GM18861 (cell line): ENCODE measurements around the gene THAP4.
"Not testable (repeated sequence)": the region's sequence is repeated elsewhere in the genome, so short reads cannot be mapped to it uniquely, and the experiment has no call there.

Experiments used
- ATAC-seq: cut with Tn5 transposase; IDR thresholded peaks from one replicate; pipeline ENCODE4 v1.9.1; 2021; ENCODE audit not compliant: unreplicated experiment

THAP4 gene

DNA sequence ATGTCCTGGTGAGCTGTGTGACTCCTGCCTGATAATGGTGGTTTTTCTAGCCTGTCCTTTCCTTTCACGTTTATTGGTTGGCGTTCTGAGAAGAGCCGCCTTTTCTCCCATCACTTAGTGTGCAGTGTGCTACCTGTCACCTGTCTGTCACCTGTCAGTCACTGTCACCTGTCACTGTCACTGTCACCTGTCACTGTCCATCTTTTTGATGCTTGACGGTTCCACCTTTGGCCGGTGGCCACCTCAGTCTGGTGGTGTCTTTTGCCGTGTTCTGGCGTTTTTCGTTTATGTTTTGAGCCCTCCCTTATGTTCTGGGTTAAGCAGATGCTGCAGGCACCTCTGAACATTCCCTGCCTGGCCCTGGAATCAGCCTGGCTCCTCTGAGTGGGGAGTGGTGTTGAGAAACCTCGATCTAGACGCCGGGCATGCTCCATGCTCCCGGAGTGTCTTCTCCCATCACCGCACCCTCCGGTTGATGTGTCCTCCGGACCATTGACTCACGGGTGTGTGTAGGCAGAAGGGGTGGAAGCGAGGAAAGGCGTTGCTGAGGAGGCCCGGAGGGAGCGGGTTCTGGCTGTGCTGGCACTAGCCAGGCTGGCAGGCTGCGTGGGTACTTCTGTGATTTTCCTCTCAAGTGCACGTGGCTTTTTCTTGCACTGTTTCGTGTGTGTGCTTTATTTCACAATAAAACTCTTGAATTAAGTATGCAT is 28.9 kb upstream of the THAP4 start:
- ATAC-seq: no peak

DNA sequence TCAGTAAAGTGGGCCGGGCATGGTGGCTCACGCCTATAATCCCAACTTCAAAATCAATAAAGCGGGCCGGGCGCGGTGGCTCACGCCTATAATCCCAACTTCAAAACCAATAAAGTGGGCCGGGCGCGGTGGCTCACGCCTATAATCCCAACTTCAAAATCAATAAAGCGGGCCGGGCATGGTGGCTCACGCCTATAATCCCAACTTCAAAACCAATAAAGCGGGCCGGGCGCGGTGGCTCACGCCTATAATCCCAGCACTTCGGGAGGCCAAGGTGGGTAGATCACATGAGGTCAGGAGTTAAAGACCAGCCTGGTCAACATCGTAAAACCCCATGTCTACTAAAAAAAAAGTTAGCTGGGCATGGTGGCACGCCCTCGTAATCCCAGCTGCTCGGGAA is 25.8 kb upstream of the THAP4 start:
- ATAC-seq: not testable (repeated sequence)

- no peak for ATAC-seq
These were observed 23.7 kb upstream of the THAP4 start for GRCh38 chr2:241660593-241661213.

GRCh38 chr2:241659150-241659739 is 22.3 kb upstream of the THAP4 start:
- no peak for ATAC-seq

GRCh38 chr2:241658296-241658695 is 21.3 kb upstream of the THAP4 start:
- no peak for ATAC-seq

DNA sequence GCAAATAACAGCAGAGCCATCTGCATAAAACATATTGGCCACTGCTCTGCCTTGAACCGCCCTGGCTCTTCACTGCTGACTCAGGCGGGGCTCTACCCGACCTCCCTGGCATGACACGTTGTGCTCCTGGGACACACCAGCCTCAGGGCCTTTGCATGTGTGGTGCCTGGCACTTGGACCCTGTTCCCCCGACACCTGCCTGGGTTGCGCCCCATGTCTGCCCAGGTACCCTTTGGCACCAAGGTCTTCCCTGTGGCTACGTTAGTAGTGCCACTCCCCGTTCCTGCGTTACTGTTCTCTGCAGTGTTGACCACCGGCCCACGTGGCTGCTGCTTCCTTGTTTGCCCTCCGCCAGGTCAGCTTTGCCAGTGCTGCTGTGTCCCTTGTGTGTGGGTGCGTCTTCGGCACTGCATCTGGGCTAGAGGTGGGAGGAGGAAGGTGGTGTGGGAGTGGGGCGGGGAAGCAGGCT is 20.9 kb upstream of the THAP4 start:
- ATAC-seq: no peak

GRCh38 chr2:241656190-241656741 is 19.3 kb upstream of the THAP4 start:
- ATAC-seq: no peak

- ATAC-seq: no peak
These were observed 18.7 kb upstream of the THAP4 start for GRCh38 chr2:241655516-241656189.

DNA sequence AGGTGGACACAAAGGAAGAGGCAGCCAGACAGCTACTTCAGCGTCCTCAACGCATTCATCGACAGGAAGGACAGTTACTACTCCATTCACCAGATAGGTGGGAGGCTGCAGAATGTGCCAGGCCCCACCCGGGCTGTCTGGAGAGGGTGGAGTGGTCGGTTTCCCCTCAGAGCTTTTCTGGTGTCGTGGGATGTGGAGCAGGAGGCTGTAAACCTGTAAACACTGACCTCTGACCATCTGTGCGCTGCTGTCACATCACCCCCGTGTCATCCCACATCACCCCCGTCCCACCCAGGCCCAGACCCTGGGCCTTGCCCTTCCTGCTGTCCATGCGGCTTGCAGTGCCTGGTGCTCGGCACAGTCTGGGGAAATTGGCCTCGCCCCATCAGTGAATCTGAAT is 17.6 kb upstream of the THAP4 start:
- no peak for ATAC-seq

DNA sequence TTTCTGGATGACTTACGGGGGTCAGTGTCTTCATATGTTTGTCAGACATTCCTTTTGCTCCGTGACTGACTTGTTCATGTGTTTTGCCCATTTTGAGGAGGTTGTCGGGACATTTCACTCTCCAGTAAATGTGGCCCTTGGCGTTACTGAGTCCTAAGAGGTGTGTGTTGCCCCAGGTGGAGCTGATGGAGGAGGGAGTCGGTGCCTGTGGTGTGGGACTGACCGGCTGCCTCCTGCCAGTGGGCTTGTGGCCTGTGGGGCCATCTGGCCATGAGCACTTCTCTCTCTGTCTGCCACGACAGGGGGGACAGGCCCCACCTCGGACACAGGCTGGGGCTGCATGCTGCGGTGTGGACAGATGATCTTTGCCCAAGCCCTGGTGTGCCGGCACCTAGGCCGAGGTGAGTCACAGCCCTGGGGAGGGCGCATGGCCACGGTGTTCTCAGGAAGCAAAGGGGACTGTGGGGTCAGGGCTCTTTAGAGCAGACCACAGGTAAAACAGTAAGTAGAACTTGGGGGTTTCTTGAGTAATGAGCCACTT is 16.3 kb upstream of the THAP4 start:
- ATAC-seq: no peak

GRCh38 chr2:241652722-241653121 is 15.8 kb upstream of the THAP4 start:
- ATAC-seq: no peak

- no peak for ATAC-seq
These were observed 15.2 kb upstream of the THAP4 start for GRCh38 chr2:241652142-241652541.

GRCh38 chr2:241649927-241650326 is 13.0 kb upstream of the THAP4 start:
- ATAC-seq: no peak

GRCh38 chr2:241649404-241649803 is 12.4 kb upstream of the THAP4 start:
- ATAC-seq: no peak

GRCh38 chr2:241648453-241648852 is 11.5 kb upstream of the THAP4 start:
- no peak for ATAC-seq

DNA sequence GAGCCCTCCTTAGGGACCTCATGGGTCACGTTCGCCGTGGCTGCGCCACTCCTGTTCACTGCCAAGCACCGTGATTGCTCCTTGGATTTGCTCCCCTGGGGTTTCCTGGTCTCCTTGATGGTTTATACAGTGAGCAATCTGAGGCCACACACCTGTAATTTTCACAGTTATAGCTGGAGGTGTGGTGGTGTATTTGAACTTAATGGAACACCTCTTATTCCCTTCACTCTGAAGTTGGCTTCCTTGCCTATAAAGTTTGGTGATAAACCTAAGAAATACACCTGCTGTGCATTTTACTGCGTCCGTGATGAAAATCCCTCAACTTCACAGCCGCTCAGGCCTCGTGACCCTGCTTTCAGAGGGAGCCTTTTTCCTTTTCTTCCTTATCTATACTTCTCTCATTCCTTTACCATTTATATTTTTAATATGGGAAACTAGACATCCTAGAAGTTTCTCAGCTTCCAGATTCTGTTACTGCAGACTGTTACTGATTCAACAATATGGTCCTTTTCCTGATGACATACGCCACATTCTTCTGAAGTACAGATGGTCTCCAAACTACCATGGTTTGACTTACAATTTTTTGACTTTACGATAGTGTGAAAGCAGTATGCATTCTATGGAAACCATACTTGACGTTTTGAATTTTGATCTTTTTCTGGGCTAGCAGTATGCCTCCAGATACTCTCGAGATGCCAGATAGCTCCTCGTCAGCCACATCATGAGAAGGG is 9.1 kb upstream of the THAP4 start:
- no peak for ATAC-seq

DNA sequence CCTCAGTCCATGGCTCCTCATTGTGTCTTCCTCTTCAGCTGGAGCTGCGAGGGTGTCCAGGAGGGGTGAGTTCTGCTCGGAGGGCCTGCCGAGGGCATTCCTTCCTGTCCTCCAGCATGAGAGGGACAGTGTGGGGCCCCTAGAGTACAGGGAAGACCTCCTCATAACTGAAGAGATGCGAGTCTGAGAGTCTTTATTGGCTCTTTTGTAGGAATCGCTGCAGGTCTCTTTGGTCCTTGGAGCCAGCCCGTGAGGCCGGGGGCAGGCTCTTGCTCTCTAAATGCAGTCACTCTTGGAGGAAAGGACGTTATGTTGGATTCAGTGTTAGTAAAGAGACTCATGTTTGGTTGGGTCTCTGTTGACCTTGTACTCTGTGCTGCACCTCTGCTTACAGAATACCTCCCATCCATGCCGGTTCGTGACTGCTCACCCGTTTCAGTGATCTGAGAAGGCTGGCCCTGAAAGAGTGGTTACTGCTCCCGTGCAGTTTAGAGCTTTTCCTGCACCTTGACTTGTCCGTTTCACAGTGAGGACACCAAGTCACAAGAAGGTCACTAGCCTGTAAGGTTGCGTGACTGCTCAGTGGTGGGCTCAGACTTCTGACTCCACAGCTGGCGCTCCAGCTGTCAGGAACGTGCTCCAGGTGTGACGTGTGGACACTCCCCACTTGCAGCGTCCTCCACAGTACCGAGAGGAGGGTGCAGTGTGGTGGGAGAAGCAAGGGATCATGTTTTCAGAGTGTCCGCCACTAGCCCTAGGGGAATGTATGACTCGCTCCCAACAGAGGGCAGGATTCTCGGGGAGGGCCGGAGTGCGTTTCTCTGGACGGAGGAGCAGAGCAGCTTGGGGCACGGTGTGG is 8.3 kb upstream of the THAP4 start:
- no peak for ATAC-seq

GRCh38 chr2:241641631-241642030 is 4.7 kb upstream of the THAP4 start:
- no peak for ATAC-seq

GRCh38 chr2:241640165-241640795 is 3.3 kb upstream of the THAP4 start:
- no peak for ATAC-seq
